ENCODE data around the gene CLMP.

Gene CLMP

DNA sequence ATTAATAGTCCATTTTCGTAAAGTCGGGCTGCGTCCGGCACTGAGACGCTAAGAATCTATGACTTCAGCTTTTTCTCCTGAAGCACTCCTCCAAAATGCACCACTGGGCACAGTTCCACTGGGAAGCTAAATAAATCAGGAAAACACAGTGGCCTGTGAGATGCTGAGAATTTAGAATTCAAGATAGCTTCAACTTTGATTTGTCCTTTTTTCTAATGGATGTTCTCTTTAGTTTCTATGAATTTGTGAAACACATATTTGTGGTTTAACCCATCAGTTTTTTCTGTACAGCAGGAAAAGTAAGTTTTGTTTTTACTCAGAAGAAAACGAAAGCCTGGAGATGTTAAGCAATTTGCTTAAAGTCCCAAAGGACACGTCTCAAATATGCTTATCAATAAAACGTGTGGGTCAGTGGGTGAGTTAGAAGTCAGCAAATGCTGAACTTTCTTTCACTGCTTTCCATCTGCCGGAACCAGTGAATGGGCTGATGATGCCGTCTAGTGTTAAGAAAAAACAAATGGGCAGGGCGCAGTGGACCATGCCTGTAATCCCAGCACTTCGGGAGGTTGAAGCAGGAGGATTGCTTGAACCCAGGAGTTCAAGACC is 40.7 kb upstream of the CLMP start:
- TF ChIP-seq, protein P1, sequence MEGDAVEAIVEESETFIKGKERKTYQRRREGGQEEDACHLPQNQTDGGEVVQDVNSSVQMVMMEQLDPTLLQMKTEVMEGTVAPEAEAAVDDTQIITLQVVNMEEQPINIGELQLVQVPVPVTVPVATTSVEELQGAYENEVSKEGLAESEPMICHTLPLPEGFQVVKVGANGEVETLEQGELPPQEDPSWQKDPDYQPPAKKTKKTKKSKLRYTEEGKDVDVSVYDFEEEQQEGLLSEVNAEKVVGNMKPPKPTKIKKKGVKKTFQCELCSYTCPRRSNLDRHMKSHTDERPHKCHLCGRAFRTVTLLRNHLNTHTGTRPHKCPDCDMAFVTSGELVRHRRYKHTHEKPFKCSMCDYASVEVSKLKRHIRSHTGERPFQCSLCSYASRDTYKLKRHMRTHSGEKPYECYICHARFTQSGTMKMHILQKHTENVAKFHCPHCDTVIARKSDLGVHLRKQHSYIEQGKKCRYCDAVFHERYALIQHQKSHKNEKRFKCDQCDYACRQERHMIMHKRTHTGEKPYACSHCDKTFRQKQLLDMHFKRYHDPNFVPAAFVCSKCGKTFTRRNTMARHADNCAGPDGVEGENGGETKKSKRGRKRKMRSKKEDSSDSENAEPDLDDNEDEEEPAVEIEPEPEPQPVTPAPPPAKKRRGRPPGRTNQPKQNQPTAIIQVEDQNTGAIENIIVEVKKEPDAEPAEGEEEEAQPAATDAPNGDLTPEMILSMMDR (IDR thresholded peaks at IDR 0.05; ENCODE audit: low read depth, low read length), result peak; percentile 29
- no peak for DNase-seq (ENCODE audit: extremely low read depth, low read depth)

DNA sequence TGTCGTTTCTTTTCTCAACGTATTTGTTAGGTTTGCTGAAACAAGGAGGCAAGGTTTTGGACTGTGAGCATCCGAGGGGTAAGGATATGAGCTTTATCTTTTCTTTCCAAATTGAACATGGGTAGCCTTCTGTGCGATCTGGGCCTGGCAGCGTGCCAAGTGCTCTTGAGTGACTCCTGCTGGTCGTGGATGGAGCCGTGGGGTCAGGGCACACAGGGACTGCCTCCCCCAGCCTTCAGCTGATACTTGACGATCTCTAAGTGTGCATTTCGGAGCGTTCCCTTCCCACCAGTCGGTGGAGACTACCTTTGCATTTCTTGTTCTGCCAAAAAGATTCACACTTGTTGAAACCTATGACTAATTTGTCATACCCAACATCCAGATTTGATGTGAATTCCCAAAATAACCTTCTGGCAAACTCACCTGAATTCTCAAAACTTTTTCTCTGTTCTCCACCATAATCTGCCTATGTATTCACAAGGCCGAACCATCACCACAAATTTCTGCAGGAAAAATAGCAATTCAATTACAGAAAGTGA is 40.1 kb upstream of the CLMP start:
- DNase-seq (ENCODE audit: extremely low read depth, low read depth), result no peak
- TF ChIP-seq, protein P1 (IDR thresholded peaks at IDR 0.05; ENCODE audit: low read depth, low read length), result peak; percentile 40

DNA sequence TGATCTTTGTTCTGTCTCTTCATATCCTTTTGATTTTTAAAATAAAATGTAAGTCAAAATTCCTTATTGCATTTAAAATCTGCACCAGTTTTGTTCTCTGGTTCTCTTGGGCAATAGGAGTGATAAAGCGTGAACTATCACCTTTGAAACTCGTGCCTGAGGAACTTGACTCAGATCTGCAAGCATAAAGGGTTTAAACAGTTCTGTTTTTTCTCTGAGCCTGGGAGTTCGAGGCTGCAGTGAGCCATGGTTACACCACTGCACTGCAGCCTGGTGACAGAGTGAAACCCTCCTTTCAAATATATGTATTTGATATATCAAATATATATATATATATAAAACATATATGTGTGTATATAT is 38.9 kb upstream of the CLMP start:
- no peak for DNase-seq (ENCODE audit: extremely low read depth, low read depth)
- TF ChIP-seq, protein P1 (IDR thresholded peaks at IDR 0.05; ENCODE audit: low read depth, low read length), result no peak

DNA sequence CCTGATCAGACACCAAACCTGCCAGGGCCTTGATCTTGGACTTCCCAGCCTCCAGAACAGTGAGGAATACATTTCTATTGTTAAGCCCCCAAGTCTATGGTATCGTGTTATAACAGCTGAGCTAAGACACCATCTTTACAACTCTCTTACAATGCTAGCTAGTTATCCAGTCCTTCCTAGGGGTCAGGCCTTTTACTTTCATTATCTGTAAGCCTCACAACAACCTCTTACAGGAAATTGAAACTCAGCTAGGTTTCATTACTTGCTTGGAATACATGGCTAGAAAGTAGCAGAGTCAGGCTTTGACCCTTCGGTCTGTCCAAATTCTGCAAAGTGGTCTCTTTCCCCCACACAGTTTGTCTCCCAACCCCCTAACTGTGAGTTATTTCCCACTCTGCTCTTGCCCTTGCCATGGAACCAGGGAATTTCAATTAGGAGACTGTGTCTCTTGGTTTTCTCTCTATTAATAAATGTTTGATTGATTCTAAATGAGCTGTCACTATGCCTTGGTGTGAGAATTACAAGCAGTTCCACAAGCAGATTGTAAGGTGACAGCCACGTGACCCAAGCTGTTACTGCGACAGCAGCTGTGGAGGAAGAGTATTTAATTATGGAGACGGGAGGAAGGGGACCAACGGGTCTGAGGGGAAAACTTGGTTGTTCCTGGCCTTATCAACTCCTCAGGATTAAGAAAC is 38.4 kb upstream of the CLMP start:
- TF ChIP-seq, protein P1 (IDR thresholded peaks at IDR 0.05; ENCODE audit: low read depth, low read length), result no peak
- no peak for DNase-seq (ENCODE audit: extremely low read depth, low read depth)

DNA sequence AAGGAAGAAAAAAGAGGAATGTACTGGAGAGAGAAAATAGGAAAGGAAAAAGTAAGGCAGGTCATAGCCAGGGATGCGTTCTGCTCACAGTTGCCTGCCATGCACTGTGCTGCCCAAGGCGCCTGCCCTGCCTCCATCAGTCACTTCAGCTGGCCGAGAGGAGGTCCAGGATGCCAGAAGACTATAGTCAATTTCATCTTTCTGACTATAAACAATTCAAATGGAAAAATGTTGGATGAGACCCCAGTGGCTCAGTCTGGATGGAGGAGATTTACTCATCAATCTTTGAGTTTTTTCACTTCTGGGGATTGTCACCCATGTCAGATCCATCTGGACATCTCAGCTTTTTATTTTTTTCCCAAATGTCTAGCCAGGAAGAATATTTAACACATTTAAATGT is 36.7 kb upstream of the CLMP start:
- TF ChIP-seq, protein P1 (IDR thresholded peaks at IDR 0.05; ENCODE audit: low read depth, low read length), result no peak
- no peak for DNase-seq (ENCODE audit: extremely low read depth, low read depth)

DNA sequence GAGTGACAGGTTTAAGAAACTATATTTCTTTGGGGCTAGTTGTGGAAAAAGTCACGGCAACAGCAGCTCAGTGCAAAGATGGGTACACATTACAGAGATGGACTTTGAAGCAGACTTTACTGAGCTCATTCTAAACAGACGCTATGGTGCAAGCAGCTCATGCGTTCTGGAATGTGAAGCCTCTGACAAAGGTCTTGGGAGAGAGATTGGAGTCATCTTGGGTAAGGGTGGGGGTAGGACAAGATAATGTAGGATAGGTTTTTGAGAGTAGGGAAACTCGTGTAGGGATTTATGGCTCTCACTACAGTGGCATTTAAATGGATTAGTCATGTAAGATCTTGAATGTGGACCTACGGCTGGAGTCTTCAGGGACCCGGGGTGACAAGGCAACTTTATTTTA is 36.2 kb upstream of the CLMP start:
- no peak for DNase-seq (ENCODE audit: extremely low read depth, low read depth)
- TF ChIP-seq, protein P1 (IDR thresholded peaks at IDR 0.05; ENCODE audit: low read depth, low read length), result no peak

DNA sequence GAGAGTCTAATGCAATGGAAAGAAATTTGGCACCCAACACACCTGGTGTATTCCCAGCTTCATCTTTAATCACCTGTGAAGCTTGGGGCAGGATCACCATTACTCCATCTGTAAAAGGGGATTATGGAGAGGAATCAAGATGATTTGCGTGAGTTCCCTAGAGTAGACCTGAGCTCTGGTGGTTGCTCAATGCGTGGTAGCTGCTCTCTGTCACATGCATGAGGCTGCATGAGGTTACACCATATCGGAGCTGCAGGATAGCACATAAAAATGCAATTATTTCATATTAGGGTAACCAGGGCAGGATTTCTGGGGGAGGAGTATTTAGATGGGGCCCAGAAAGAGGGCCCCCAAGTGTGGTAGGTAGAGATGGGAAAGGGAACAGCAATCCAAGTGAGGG is 35.3 kb upstream of the CLMP start:
- no peak for DNase-seq (ENCODE audit: extremely low read depth, low read depth)
- TF ChIP-seq, protein P1 (IDR thresholded peaks at IDR 0.05; ENCODE audit: low read depth, low read length), result no peak

All from AG09319 (cell line).